Measurements from ENCODE around the gene PDK1. TPM values are rescaled to one million over a fixed set of nuclear protein-coding genes. Genes with fewer than 3 reads are reported as not detected.

PDK1 gene
- 4.5 TPM for polyA plus RNA-seq (2012; ENCODE audit: insufficient read length, low read depth)

GRCh38 chr2:172555522-172556283 is at the start of gene PDK1:
TSS of gene PDK1 (plus strand) at chr2:172556090. CDS start at chr2:172556151, 61 bp downstream.
- TF ChIP-seq SIN3A (IDR thresholded peaks at IDR 0.05; ENCODE audit: borderline replicate concordance, insufficient read depth, low read length), result no peak
- TF ChIP-seq FOXP2 (optimal IDR thresholded peaks at IDR 0.05; ENCODE audit: borderline replicate concordance, extremely low read depth, extremely low read length, insufficient read depth), result peak; percentile 29
- TF ChIP-seq, protein P1, sequence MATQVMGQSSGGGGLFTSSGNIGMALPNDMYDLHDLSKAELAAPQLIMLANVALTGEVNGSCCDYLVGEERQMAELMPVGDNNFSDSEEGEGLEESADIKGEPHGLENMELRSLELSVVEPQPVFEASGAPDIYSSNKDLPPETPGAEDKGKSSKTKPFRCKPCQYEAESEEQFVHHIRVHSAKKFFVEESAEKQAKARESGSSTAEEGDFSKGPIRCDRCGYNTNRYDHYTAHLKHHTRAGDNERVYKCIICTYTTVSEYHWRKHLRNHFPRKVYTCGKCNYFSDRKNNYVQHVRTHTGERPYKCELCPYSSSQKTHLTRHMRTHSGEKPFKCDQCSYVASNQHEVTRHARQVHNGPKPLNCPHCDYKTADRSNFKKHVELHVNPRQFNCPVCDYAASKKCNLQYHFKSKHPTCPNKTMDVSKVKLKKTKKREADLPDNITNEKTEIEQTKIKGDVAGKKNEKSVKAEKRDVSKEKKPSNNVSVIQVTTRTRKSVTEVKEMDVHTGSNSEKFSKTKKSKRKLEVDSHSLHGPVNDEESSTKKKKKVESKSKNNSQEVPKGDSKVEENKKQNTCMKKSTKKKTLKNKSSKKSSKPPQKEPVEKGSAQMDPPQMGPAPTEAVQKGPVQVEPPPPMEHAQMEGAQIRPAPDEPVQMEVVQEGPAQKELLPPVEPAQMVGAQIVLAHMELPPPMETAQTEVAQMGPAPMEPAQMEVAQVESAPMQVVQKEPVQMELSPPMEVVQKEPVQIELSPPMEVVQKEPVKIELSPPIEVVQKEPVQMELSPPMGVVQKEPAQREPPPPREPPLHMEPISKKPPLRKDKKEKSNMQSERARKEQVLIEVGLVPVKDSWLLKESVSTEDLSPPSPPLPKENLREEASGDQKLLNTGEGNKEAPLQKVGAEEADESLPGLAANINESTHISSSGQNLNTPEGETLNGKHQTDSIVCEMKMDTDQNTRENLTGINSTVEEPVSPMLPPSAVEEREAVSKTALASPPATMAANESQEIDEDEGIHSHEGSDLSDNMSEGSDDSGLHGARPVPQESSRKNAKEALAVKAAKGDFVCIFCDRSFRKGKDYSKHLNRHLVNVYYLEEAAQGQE (IDR thresholded peaks at IDR 0.05; ENCODE audit: insufficient read depth in 1 of 2, low read depth in 2 of 2, low read length in 2 of 2), result no peak
- 0 out of 2 replicates have a peak, but pooled peaks have one; percentile 62 for TF ChIP-seq TAF1 (IDR thresholded peaks at IDR 0.05; ENCODE audit: borderline replicate concordance, insufficient read depth, low read length)
- peak; percentile 92 for TF ChIP-seq POLR2AphosphoS5 (IDR thresholded peaks at IDR 0.05; ENCODE audit: low read depth, low read length)

GRCh38 chr2:172507199-172507598 is 48.7 kb upstream of the PDK1 start:
- TF ChIP-seq FOXP2 (optimal IDR thresholded peaks at IDR 0.05; ENCODE audit: borderline replicate concordance, extremely low read depth, extremely low read length, insufficient read depth), result no peak
- no peak for TF ChIP-seq POLR2AphosphoS5 (IDR thresholded peaks at IDR 0.05; ENCODE audit: low read depth, low read length)
- TF ChIP-seq, protein P1 (IDR thresholded peaks at IDR 0.05; ENCODE audit: insufficient read depth in 1 of 2, low read depth in 2 of 2, low read length in 2 of 2), result no peak
- no peak for TF ChIP-seq SIN3A (IDR thresholded peaks at IDR 0.05; ENCODE audit: borderline replicate concordance, insufficient read depth, low read length)
- TF ChIP-seq TAF1 (IDR thresholded peaks at IDR 0.05; ENCODE audit: borderline replicate concordance, insufficient read depth, low read length), result no peak

GRCh38 chr2:172510088-172510487 is 45.8 kb upstream of the PDK1 start:
- TF ChIP-seq FOXP2 (optimal IDR thresholded peaks at IDR 0.05; ENCODE audit: borderline replicate concordance, extremely low read depth, extremely low read length, insufficient read depth) (no peak), POLR2AphosphoS5 (IDR thresholded peaks at IDR 0.05; ENCODE audit: low read depth, low read length) (no peak), SIN3A (IDR thresholded peaks at IDR 0.05; ENCODE audit: borderline replicate concordance, insufficient read depth, low read length) (no peak), TAF1 (IDR thresholded peaks at IDR 0.05; ENCODE audit: borderline replicate concordance, insufficient read depth, low read length) (no peak)
- TF ChIP-seq, protein P1 (IDR thresholded peaks at IDR 0.05; ENCODE audit: insufficient read depth in 1 of 2, low read depth in 2 of 2, low read length in 2 of 2), result no peak

- no peak for TF ChIP-seq POLR2AphosphoS5 (IDR thresholded peaks at IDR 0.05; ENCODE audit: low read depth, low read length)
- TF ChIP-seq SIN3A (IDR thresholded peaks at IDR 0.05; ENCODE audit: borderline replicate concordance, insufficient read depth, low read length), result no peak
- TF ChIP-seq, protein P1 (IDR thresholded peaks at IDR 0.05; ENCODE audit: insufficient read depth in 1 of 2, low read depth in 2 of 2, low read length in 2 of 2), result no peak
- TF ChIP-seq FOXP2 (optimal IDR thresholded peaks at IDR 0.05; ENCODE audit: borderline replicate concordance, extremely low read depth, extremely low read length, insufficient read depth), result no peak
- no peak for TF ChIP-seq TAF1 (IDR thresholded peaks at IDR 0.05; ENCODE audit: borderline replicate concordance, insufficient read depth, low read length)
These were observed 45.3 kb upstream of the PDK1 start for GRCh38 chr2:172510548-172510947.

Measured in PFSK-1 (cell line).